ENCODE measurements around the gene MPDZ.

Gene MPDZ

GRCh38 chr9:13174906-13175639 lies 104.4 kb downstream of the MPDZ start:
- no peak for DNase-seq

DNA sequence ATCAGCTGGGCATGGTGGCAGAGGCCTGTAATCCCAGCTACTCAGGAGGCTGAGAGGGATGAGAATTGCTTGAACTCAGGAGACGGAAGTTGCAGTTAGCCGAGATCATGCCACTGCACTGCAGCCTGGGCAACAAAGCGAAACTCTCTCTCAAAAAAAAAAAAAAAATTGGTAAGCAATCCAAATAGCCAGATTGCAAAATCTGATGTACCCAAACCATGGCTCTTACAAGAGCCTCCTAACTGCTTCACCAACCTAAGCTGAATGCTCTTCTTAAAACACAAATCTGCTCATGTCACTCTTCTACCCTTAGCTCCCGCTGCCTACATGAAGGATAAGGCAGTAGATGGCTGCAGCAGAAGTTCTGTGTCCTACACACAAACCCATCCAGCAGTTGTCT lies 105.9 kb downstream of the MPDZ start:
- DNase-seq: no peak

GRCh38 chr9:13171261-13171660 lies 108.2 kb downstream of the MPDZ start:
- no peak for DNase-seq

DNA sequence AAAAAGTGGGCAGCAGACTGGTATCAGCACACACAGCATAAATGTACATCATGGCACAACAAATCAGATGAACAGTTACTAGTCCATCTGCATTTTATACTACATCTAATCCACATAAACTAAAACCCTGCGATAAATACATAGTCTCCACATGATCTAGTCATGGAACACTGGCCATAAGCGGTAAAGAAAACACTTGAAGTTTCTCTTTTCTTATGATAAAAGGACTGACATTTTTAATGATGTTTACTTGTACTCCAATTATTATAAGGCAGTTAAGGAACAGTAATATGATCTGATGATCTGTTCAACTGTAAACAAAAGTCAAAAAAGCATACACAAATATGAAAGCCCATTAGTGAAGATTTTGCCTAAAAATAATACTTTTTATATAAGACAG lies 112.5 kb downstream of the MPDZ start:
- DNase-seq: no peak

DNA sequence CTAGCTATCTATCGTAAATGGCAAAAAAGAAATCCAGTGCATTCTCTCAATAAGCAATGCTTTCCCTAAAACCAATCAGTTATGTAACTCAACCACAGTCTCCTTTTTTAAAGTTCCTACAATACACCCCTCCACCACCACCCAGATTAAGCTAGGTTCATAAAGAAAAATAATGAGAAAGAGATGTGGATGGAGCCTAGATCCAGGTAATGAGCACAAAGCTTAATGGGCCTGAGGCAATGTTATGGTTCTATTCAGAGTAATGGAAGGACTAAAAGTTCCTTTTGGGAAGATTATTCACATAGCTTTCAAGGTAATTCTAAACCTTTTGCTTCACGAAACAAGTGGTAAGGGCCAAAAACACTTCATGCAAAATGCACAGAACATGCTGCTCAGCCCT lies 113.5 kb downstream of the MPDZ start:
- DNase-seq: no peak

- DNase-seq: no peak
These were observed 114.1 kb downstream of the MPDZ start for GRCh38 chr9:13165236-13165945.

DNA sequence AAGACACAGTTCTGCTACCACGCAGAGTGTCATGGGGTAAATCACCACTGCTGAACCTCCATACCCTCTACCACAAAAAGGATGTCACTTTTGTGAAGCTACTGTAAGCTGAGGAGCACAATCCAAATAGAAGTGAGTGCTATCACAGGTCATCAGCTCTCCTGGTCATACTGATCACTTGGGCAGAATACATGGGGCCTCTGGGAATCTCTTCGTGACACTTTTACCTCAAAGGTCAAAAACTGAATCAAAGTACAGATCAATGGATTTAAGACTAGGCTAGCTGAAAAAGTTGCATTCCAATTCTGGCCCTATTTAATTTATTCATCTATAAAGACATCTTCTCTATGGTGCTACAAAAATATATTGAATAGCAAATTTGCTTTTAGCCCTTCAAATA lies 115.5 kb downstream of the MPDZ start:
- DNase-seq: no peak

GRCh38 chr9:13163287-13163686 lies 116.2 kb downstream of the MPDZ start:
- DNase-seq: peak in 1 of 2 experiments; percentile 26

- no peak for DNase-seq
These were observed 119.4 kb downstream of the MPDZ start for GRCh38 chr9:13160051-13160450.

GRCh38 chr9:13158986-13159385 lies 120.5 kb downstream of the MPDZ start:
- DNase-seq: no peak

DNA sequence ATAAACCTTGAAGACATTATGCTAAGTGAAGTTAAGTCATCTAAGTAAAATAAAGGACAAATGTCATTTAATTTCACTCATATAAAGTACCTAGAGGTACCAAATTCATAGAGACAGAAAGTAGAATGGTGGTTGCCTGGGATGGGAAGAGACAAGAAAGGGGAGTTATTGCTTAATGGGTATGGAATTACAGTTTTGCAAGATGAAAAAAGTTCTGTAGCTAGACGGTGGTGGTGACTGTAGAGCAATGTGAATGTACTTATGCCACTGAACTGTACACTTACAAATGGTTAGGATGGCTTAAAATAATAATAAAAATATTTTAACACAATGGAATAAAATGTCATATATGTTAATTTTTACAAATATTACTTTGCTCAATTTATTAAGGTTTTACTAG lies 128.0 kb downstream of the MPDZ start:
- DNase-seq: no peak

DNA sequence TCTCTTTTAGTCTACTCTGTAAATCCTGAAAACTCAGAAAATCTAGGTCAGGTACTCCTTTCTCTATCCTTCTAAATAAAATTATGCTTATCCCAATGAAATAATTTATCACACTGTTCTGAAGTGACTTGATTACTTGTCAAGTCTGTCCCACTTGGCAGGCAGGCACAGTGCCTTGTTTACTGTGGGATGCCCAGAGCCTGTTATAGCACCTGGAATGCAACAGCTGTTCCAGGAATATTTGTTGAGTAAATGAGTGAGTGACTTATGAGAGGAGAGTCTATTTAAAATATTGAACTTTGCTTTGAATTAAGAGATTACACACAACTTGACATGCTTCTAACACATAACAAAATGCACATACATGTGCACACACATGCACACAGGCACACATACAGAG lies 130.0 kb downstream of the MPDZ start:
- DNase-seq: peak; percentile 38 to 54

DNA sequence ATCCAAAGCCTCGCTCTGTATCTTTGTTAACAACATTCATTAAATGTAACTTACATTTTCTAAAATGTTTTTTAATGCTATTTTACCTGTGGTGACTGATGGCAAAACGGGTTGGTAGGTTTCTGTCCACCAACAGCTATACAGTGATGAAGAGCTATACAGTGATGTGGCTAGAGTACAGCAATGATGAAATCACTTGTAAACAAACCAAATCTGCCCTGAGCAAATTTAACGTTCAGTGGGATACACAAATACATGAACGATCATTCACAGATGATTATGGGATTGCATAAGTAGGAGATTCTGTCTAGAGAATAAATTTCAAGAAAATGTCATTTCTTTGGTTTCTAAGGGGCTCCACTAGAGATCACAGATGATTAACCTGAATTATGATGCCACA lies 132.7 kb downstream of the MPDZ start:
- DNase-seq: no peak

- DNase-seq: no peak
These were observed 134.2 kb downstream of the MPDZ start for GRCh38 chr9:13145340-13145739.

GRCh38 chr9:13144166-13144775 lies 135.2 kb downstream of the MPDZ start:
- peak; percentile 49 to 58 for DNase-seq

- DNase-seq: no peak
These were observed 136.2 kb downstream of the MPDZ start for GRCh38 chr9:13143281-13143680.

- DNase-seq: no peak
These were observed 136.7 kb downstream of the MPDZ start for GRCh38 chr9:13142776-13143175.

DNA sequence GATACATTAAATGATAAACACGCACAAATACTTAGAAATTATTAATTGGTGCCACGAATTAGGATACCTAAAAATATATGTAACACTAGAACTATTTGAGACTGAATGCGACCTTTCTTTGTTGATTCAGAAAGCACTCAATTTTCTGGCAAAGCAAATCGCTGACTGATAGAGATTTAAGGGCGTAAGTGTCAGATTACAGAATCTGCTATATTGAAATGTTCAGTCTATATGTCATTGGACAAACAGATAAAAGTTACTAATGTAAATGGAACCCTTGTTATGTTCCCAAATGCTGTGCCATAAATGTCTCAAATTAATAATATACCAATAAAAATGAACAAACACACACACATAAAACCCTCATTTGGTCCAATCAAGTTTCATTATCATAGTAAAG lies 137.9 kb downstream of the MPDZ start:
- no peak for DNase-seq

DNA sequence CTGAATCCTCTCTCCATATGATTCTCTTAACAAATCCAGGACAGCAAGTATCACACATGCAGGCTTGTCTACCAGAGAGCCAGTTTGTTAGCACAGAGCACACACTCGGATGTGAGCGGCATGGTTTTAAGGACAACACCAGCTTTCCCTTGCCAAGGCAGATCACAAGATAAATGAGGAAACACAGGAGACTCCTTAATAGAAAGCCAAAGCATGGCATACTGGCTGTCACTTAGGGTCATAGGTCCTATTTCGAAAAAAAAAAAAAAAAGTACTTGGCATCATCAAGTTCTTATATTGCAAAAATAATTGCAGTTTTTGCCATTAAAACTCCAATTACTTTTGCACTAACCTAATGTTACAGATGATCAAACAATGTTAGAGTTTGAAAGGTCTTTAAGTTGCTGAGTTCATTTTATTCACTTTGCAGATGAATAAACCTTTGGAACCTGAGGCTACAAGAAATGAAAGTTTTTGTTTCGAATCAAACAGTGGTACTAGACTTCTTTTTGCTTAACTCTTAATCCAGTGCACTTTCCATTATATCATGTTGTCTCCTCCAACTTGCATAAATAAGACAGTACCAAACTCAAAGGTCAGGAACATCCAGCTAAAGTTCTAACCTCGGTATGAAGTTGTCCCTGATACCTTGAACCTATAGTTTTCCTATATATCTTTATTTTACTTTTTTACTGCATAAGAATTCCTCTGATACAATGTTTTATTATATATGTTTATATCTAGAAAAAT lies 138.5 kb downstream of the MPDZ start:
- DNase-seq: peak; percentile 23 to 43

- peak in 1 of 2 experiments; percentile 24 for DNase-seq
These were observed 139.8 kb downstream of the MPDZ start for GRCh38 chr9:13139641-13140171.

DNA sequence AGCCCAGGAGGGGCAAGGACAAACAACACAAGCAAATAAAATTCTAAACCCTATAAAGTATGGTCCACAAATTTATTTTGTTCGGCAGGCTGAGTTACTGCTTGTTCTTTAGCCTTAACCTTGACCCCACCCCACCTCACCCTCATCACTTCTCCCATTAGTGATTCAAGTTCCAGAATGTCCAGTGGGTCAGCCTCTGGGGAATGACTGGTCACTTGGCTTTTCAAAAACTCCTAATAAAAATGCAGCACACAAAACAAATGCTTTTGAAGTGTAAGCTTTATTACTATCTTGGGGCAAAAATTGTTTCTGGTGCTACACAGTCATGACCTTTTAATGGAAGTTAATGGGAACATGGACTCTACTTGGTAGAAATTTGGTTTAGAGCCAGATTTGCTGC lies 142.1 kb downstream of the MPDZ start:
- DNase-seq: no peak

DNA sequence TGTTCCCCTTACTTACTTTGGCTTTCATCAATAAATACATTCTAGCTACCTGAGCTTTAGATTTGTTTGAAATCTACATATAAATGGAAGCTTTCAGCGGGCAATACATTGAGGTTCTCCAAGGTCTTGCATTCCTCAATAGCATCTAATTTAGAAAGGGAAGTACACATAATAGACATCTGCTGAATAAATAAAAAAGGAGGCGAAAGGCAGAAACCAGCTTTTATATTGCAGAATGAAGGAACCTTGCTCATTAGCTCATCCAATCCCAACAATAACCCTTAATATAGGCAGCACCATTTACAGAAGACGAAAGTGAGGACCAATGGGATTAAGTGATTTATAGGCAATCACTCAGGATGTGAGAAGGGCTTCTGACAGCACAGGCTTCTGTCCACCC lies 147.5 kb downstream of the MPDZ start:
- no peak for DNase-seq

- DNase-seq: no peak
These were observed 148.1 kb downstream of the MPDZ start for GRCh38 chr9:13131416-13131815.

All from NCI-H446 (cell line).